Right hindlimb (tissue), 1 donor: ENCODE data around the gene DDX10.
"Not testable (repeated sequence)": the region's sequence is repeated elsewhere in the genome, so short reads cannot be mapped to it uniquely, and the experiment has no call there.

ENCODE experiments used
- DNase-seq: peaks from one replicate; pipeline ENCODE4 v3.0.0-alpha.2; 2018

The DDX10 gene

GRCh38 chr11:108664730-108665525 is at the start of gene DDX10:
Gene DDX10 (plus strand): TSS chr11:108665069. CDS start chr11:108665154, 85 bp downstream.
- DNase-seq = peak; percentile 99

GRCh38 chr11:108616549-108616948 is 48.3 kb upstream of the DDX10 start:
- DNase-seq = no peak

GRCh38 chr11:108617055-108617454 is 47.8 kb upstream of the DDX10 start:
- DNase-seq = no peak

- DNase-seq = no peak
Observed at GRCh38 chr11:108618529-108618928, 46.3 kb upstream of the DDX10 start.

GRCh38 chr11:108620958-108621772 is 43.7 kb upstream of the DDX10 start:
- no peak for DNase-seq

GRCh38 chr11:108622341-108622740 is 42.5 kb upstream of the DDX10 start:
- DNase-seq = no peak

GRCh38 chr11:108624196-108624925 is 40.5 kb upstream of the DDX10 start:
- DNase-seq = no peak

- no peak for DNase-seq
Observed at GRCh38 chr11:108628326-108628725, 36.5 kb upstream of the DDX10 start.

GRCh38 chr11:108628812-108629211 is 36.1 kb upstream of the DDX10 start:
- no peak for DNase-seq

GRCh38 chr11:108629274-108629673 is 35.6 kb upstream of the DDX10 start:
- no peak for DNase-seq

GRCh38 chr11:108632041-108632704 is 32.7 kb upstream of the DDX10 start:
- DNase-seq = no peak

GRCh38 chr11:108635106-108635505 is 29.8 kb upstream of the DDX10 start:
- no peak for DNase-seq

- DNase-seq = no peak
Observed at GRCh38 chr11:108636222-108636621, 28.6 kb upstream of the DDX10 start.

- no peak for DNase-seq
Observed at GRCh38 chr11:108639146-108639545, 25.7 kb upstream of the DDX10 start.

- DNase-seq = not testable (repeated sequence)
Observed at GRCh38 chr11:108641752-108642151, 23.1 kb upstream of the DDX10 start.

- DNase-seq = no peak
Observed at GRCh38 chr11:108643974-108644373, 20.9 kb upstream of the DDX10 start.

GRCh38 chr11:108645970-108646369 is 18.9 kb upstream of the DDX10 start:
- DNase-seq = no peak

GRCh38 chr11:108647387-108647700 is 17.5 kb upstream of the DDX10 start:
- no peak for DNase-seq

- peak; percentile 66 for DNase-seq
Observed at GRCh38 chr11:108647701-108648527, 17.0 kb upstream of the DDX10 start.

- no peak for DNase-seq
Observed at GRCh38 chr11:108648528-108648885, 16.4 kb upstream of the DDX10 start.

- DNase-seq = not testable (repeated sequence)
Observed at GRCh38 chr11:108654100-108654499, 10.8 kb upstream of the DDX10 start.

GRCh38 chr11:108654994-108655631 is 9.8 kb upstream of the DDX10 start:
- DNase-seq = no peak
